Measurements from ENCODE around the gene POP4. TPM values are rescaled to one million over a fixed set of nuclear protein-coding genes. Genes with fewer than 3 reads are reported as not detected.

POP4 gene
- polyA plus RNA-seq, 1 donor from 2014 or later: 101 TPM

DNA sequence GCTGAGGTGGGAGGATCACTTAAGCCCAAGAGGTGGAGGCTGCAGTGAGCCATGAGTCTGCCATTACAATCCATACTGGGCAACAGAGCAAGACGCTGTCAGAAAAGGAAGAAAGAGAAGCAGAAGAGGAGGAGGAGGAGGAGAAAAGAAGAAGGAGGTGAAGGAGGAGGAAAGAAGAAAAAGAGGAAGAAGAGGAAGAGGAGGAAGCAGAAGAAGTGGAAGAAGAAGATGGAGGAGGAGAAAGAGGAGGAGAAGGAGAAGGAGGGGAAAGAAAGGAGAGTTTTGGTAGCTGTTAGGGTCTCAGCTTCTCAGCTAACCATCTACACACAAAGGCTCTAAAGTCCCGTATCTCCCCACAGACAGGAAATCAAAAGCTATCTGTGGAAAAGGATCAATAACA lies 35.5 kb downstream of the POP4 start:
- H3K4me3 ChIP-seq (ENCODE audit: low read length): no peak overlapping the region
- no peaks in the 10 kb centered on the region for H3K9me3 ChIP-seq (ENCODE audit: low read length)
- no peaks in the 10 kb centered on the region for H4K20me1 ChIP-seq (ENCODE audit: insufficient read depth)
- no peaks in the 10 kb centered on the region for H3K27me3 ChIP-seq (ENCODE audit: insufficient read depth, low read depth, low read length)
- TF ChIP-seq RAD21 (conservative IDR thresholded peaks at IDR 0.05): no peak
- no peak for TF ChIP-seq SMC3 (conservative IDR thresholded peaks at IDR 0.05; ENCODE audit: poor library complexity)
- TF ChIP-seq EP300 (conservative IDR thresholded peaks at IDR 0.05; ENCODE audit: poor library complexity, severe bottlenecking): no peak
- no peak for TF ChIP-seq EZH2 (IDR thresholded peaks at IDR 0.05; ENCODE audit: borderline replicate concordance, insufficient read depth, low read length, poor library complexity, severe bottlenecking)
- no peaks in the 10 kb centered on the region for H3K79me2 ChIP-seq (replicated peaks; ENCODE audit: insufficient read depth, low read length)
- no peaks in the 10 kb centered on the region for H3K9me2 ChIP-seq (ENCODE audit: insufficient read depth, low read length)
- H3K9ac ChIP-seq (ENCODE audit: low read length): no peak overlapping the region
- no peaks in the 10 kb centered on the region for H3F3A ChIP-seq (ENCODE audit: insufficient read depth, low read length, poor library complexity, severe bottlenecking)
- no peak overlapping the region for H3K4me2 ChIP-seq (ENCODE audit: low read length)
- no peak overlapping the region for H3K27ac ChIP-seq (ENCODE audit: low read length)
- H2AFZ ChIP-seq (ENCODE audit: low read depth, low read length): no peak overlapping the region
- H3K36me3 ChIP-seq (ENCODE audit: insufficient read depth, low read length): no peaks in the 10 kb centered on the region

GRCh38 chr19:29643361-29643935 lies 37.4 kb downstream of the POP4 start:
- H3K4me2 ChIP-seq (ENCODE audit: low read length): no peak overlapping the region
- no peaks in the 10 kb centered on the region for H3K36me3 ChIP-seq (ENCODE audit: insufficient read depth, low read length)
- no peaks in the 10 kb centered on the region for H3K9me2 ChIP-seq (ENCODE audit: insufficient read depth, low read length)
- no peak overlapping the region for H3K27ac ChIP-seq (ENCODE audit: low read length)
- TF ChIP-seq EP300 (conservative IDR thresholded peaks at IDR 0.05; ENCODE audit: poor library complexity, severe bottlenecking): no peak
- no peak overlapping the region for H3K9ac ChIP-seq (ENCODE audit: low read length)
- no peaks in the 10 kb centered on the region for H3F3A ChIP-seq (ENCODE audit: insufficient read depth, low read length, poor library complexity, severe bottlenecking)
- no peak overlapping the region for H3K4me3 ChIP-seq (ENCODE audit: low read length)
- no peak overlapping the region for H2AFZ ChIP-seq (ENCODE audit: low read depth, low read length)
- no peaks in the 10 kb centered on the region for H4K20me1 ChIP-seq (ENCODE audit: insufficient read depth)
- H3K9me3 ChIP-seq (ENCODE audit: low read length): no peaks in the 10 kb centered on the region
- no peaks in the 10 kb centered on the region for H3K27me3 ChIP-seq (ENCODE audit: insufficient read depth, low read depth, low read length)
- no peaks in the 10 kb centered on the region for H3K79me2 ChIP-seq (replicated peaks; ENCODE audit: insufficient read depth, low read length)

DNA sequence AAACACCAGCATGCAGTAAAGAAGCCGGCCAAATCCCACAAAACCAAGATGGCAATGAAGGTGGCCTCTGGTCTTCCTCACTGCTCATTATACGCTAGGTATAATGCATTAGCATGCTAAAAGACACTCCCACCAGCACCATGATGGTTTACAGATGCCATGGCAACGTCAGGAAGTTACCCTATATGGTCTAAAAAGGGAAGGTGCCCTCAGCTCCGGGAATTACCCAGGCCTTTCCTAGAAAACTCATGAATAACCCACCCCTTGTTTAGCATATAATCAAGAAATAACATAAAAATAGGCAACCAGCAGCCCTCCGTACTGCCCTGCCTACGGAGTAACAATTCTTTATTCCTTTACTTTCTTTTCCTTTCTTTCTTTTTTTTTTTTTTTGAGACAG lies 38.1 kb downstream of the POP4 start:
- H2AFZ ChIP-seq (ENCODE audit: low read depth, low read length): no peak overlapping the region
- no peak overlapping the region for H3K4me3 ChIP-seq (ENCODE audit: low read length)
- H3K9me2 ChIP-seq (ENCODE audit: insufficient read depth, low read length): no peaks in the 10 kb centered on the region
- H3K27ac ChIP-seq (ENCODE audit: low read length): no peak overlapping the region
- no peaks in the 10 kb centered on the region for H3K36me3 ChIP-seq (ENCODE audit: insufficient read depth, low read length)
- H3K4me2 ChIP-seq (ENCODE audit: low read length): no peak overlapping the region
- no peaks in the 10 kb centered on the region for H3K27me3 ChIP-seq (ENCODE audit: insufficient read depth, low read depth, low read length)
- no peaks in the 10 kb centered on the region for H3F3A ChIP-seq (ENCODE audit: insufficient read depth, low read length, poor library complexity, severe bottlenecking)
- no peak for TF ChIP-seq TAF1 (IDR thresholded peaks at IDR 0.05; ENCODE audit: low read depth)
- TF ChIP-seq EP300 (conservative IDR thresholded peaks at IDR 0.05; ENCODE audit: poor library complexity, severe bottlenecking): no peak
- TF ChIP-seq POLR2AphosphoS5 (IDR thresholded peaks at IDR 0.05): no peak
- TF ChIP-seq, protein P1, sequence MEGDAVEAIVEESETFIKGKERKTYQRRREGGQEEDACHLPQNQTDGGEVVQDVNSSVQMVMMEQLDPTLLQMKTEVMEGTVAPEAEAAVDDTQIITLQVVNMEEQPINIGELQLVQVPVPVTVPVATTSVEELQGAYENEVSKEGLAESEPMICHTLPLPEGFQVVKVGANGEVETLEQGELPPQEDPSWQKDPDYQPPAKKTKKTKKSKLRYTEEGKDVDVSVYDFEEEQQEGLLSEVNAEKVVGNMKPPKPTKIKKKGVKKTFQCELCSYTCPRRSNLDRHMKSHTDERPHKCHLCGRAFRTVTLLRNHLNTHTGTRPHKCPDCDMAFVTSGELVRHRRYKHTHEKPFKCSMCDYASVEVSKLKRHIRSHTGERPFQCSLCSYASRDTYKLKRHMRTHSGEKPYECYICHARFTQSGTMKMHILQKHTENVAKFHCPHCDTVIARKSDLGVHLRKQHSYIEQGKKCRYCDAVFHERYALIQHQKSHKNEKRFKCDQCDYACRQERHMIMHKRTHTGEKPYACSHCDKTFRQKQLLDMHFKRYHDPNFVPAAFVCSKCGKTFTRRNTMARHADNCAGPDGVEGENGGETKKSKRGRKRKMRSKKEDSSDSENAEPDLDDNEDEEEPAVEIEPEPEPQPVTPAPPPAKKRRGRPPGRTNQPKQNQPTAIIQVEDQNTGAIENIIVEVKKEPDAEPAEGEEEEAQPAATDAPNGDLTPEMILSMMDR (IDR thresholded peaks at IDR 0.05; ENCODE audit: poor library complexity, severe bottlenecking): no peak
- no peaks in the 10 kb centered on the region for H3K79me2 ChIP-seq (replicated peaks; ENCODE audit: insufficient read depth, low read length)
- H4K20me1 ChIP-seq (ENCODE audit: insufficient read depth): no peaks in the 10 kb centered on the region
- no peak overlapping the region for H3K9ac ChIP-seq (ENCODE audit: low read length)
- no peaks in the 10 kb centered on the region for H3K9me3 ChIP-seq (ENCODE audit: low read length)

DNA sequence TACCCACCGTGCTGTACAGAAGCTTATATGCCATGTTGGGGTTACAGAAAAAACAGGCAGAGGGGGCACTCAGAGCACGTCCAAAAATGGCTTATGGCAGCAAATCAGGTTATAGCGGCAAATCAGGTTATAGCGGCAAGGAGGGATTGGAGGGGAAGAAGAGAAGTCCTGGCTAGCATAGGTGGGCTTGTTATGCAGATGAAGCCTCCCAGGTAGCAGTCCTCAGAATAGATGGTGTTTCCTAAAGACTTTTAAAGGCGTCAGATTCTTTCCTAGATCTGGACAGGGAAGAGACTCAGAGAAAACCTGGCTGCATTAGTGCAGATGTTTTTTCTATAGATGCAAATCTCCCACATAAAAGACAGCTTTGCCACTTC lies 39.4 kb downstream of the POP4 start:
- H3K4me3 ChIP-seq (ENCODE audit: low read length): no peak overlapping the region
- H3K9me2 ChIP-seq (ENCODE audit: insufficient read depth, low read length): no peaks in the 10 kb centered on the region
- H3K79me2 ChIP-seq (replicated peaks; ENCODE audit: insufficient read depth, low read length): no peaks in the 10 kb centered on the region
- no peaks in the 10 kb centered on the region for H3K36me3 ChIP-seq (ENCODE audit: insufficient read depth, low read length)
- no peak overlapping the region for H3K9ac ChIP-seq (ENCODE audit: low read length)
- H3K27me3 ChIP-seq (ENCODE audit: insufficient read depth, low read depth, low read length): no peaks in the 10 kb centered on the region
- H3F3A ChIP-seq (ENCODE audit: insufficient read depth, low read length, poor library complexity, severe bottlenecking): no peaks in the 10 kb centered on the region
- H3K4me2 ChIP-seq (ENCODE audit: low read length): no peak overlapping the region
- H2AFZ ChIP-seq (ENCODE audit: low read depth, low read length): no peak overlapping the region
- no peaks in the 10 kb centered on the region for H4K20me1 ChIP-seq (ENCODE audit: insufficient read depth)
- no peaks in the 10 kb centered on the region for H3K9me3 ChIP-seq (ENCODE audit: low read length)
- no peak for TF ChIP-seq EP300 (conservative IDR thresholded peaks at IDR 0.05; ENCODE audit: poor library complexity, severe bottlenecking)
- TF ChIP-seq TAF1 (IDR thresholded peaks at IDR 0.05; ENCODE audit: low read depth): no peak
- no peak for TF ChIP-seq EZH2 (IDR thresholded peaks at IDR 0.05; ENCODE audit: borderline replicate concordance, insufficient read depth, low read length, poor library complexity, severe bottlenecking)
- TF ChIP-seq, protein P1 (IDR thresholded peaks at IDR 0.05; ENCODE audit: poor library complexity, severe bottlenecking): no peak
- no peak for TF ChIP-seq POLR2AphosphoS5 (IDR thresholded peaks at IDR 0.05)
- no peak for TF ChIP-seq SMC3 (conservative IDR thresholded peaks at IDR 0.05; ENCODE audit: poor library complexity)
- no peak for TF ChIP-seq RAD21 (conservative IDR thresholded peaks at IDR 0.05)
- TF ChIP-seq, protein P2, sequence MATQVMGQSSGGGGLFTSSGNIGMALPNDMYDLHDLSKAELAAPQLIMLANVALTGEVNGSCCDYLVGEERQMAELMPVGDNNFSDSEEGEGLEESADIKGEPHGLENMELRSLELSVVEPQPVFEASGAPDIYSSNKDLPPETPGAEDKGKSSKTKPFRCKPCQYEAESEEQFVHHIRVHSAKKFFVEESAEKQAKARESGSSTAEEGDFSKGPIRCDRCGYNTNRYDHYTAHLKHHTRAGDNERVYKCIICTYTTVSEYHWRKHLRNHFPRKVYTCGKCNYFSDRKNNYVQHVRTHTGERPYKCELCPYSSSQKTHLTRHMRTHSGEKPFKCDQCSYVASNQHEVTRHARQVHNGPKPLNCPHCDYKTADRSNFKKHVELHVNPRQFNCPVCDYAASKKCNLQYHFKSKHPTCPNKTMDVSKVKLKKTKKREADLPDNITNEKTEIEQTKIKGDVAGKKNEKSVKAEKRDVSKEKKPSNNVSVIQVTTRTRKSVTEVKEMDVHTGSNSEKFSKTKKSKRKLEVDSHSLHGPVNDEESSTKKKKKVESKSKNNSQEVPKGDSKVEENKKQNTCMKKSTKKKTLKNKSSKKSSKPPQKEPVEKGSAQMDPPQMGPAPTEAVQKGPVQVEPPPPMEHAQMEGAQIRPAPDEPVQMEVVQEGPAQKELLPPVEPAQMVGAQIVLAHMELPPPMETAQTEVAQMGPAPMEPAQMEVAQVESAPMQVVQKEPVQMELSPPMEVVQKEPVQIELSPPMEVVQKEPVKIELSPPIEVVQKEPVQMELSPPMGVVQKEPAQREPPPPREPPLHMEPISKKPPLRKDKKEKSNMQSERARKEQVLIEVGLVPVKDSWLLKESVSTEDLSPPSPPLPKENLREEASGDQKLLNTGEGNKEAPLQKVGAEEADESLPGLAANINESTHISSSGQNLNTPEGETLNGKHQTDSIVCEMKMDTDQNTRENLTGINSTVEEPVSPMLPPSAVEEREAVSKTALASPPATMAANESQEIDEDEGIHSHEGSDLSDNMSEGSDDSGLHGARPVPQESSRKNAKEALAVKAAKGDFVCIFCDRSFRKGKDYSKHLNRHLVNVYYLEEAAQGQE (IDR thresholded peaks at IDR 0.05; ENCODE audit: borderline replicate concordance): no peak
- TF ChIP-seq MXI1 (conservative IDR thresholded peaks at IDR 0.05; ENCODE audit: poor library complexity, severe bottlenecking): no peak
- no peak overlapping the region for H3K27ac ChIP-seq (ENCODE audit: low read length)
